HG03039 (cell line): ENCODE measurements around the gene SNX7.
A peak's percentile ranks its signal among the peaks of the same experiment; 100 is the strongest.

Experiments
- ATAC-seq: cut with Tn5 transposase; IDR thresholded peaks from one replicate; pipeline ENCODE4 v1.9.1; 2021; ENCODE audit warnings: mild to moderate bottlenecking, moderate library complexity; ENCODE audit not compliant: unreplicated experiment

Gene SNX7

GRCh38 chr1:98661544-98662355 lies at the start of gene SNX7:
Gene SNX7, plus strand, starts transcription at chr1:98661721. Its CDS starts 11 bp downstream, at chr1:98661732.
- peak; percentile 50 for ATAC-seq

GRCh38 chr1:98637316-98637715 lies 24.2 kb upstream of the SNX7 start:
- ATAC-seq = no peak

DNA sequence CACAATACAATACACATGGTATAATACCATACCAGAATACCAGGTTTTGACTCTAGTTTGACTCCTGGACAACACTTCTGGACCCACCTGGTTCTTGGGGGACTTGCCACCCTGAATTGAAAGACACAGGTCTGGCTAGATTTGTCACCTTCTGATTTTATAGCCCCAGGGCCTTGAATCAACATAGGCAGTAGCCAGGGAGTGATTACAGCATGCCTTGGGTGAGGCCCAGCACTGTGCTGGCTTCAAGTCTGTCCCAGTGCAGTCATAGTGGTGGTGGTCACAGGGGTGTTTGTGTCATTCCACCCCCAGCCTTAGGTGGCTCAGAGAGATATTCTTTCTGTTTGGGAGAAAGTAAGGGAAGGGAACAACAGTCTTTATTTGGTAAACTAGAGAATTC lies 23.3 kb upstream of the SNX7 start:
- no peak for ATAC-seq

DNA sequence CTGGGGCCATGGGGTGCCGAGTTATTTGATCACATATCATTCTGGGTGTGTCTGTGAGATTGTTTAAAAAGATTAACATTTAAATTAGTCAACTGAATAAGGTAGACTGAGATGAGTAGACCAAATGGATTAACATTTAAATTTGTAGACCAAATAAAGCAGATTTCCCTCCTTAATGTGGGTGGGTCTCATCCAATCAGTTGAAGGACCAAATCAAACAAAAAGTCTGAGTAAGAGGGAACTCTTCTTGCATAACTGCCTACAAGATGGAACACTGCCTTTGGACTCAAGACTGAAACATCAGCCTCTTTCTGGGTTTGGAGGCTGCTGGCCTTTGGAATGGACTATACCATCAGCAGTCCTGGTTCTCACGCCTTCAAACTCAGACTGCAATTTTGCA lies 17.0 kb upstream of the SNX7 start:
- ATAC-seq = no peak

GRCh38 chr1:98651116-98651632 lies 10.3 kb upstream of the SNX7 start:
- ATAC-seq = no peak

DNA sequence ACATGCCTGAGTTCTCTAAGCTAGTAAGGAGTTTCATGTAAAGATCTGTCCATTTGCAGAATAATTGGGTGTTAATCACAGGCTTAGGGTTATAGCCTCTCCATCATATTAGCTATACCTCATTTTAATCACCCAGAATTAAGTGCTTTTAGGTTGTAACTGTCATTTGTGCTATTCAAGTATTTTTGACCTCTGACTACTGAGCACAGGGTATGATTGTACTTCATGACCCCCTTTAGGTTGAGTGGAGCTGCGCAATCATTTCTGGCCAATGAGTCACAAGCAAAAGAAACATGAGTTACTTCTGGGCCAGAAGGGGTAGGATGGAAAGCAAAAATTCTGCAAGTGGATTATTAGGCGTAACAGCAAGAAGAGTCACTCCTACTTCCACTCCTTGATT lies 8.4 kb upstream of the SNX7 start:
- no peak for ATAC-seq

DNA sequence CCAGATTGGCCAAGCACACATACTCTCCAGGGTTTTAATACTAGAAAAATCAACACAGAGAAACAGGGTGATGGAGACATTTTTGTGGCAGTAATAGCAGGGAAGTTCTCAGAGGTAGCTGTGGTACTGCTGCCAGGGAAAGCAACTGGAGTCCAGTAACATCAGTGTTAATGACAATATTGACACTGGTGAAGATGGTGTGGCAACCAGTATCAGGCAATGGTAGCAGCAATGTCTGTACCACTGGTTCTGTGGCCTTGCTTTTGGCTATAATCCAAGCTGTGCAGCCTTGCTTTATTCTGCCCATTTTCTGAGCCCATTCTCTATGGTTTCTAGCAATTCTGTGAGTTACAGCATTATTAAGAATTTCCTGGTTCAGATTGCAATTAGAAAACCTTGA lies 1.6 kb upstream of the SNX7 start:
- no peak for ATAC-seq

GRCh38 chr1:98660940-98661543 lies 479 bp upstream of the SNX7 start:
- ATAC-seq = no peak

DNA sequence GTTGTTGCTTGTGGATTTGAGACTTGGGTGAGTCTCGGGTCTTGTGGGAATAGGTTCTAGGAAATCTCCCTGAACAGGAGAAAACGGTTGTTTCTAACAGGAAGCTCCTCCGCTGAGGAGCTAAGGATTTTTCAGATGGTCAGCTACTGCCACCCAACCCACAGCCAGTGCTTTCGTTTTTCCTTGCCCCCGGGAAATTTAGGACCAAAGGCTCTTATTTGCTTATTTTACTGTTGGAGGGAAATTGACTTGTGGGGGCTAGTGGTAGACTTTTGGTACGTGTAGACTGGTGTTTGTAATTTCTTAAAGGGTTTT lies 792 bp downstream of the SNX7 start:
- no peak for ATAC-seq

DNA sequence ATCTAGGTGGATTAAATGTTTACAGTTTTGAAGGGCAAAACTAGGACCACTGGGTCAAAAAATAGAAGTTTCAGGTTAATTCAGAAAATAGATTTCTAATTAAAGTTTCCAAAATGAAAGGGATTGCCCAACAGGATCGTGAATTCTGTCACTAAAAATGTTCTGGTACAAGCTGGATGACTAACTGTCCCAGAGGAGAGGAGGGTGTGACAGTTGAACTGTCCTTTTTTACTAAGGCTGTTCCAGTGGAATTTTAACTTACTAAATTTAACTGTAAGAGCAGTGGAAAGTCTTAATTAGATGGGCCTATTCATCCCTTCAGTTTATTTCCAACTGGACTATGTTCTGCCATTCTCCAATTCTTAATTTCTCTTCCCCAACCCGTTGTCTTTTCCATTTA lies 7.2 kb downstream of the SNX7 start:
- ATAC-seq = no peak

DNA sequence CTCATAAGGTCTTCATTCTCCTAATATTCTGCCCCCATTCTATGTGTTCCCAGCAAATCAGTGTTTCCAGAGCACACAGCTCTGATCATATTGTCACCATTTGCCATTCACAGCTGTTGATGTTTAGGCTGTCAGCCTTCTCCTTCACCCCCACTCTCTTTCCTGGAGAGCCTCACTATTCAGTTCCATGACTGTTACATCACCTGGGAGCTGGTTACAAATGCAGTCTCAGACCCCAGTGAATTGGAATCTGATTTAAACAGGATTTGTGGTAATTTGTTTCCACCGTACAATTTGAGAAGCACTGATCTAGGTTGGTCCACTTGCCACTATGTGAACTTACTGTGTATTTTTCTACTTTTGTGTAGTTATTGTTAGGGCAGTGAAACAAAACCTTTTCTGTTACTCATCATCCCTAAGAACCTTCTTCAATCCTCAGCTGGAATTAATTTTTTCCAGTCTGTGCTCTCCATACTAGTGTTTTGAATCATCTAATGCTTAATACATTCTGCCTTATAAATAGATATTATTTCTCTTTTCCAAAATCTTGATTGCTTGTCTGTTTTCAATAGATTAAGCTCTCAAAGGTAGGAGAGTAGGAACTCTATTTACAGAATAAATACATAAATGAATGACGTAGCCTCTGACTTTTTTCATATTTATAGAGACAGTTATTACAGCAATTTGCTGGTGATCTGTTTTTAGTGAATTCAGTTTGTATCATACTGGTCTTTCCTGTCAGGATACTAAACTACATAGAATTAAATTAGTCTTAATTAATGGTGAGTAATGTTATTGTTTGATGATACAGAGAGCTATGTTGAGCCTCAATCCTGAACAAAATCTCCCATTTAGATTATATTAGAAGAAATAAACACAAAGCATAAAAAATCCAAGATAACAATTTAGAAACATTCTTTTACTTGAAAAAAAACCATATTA lies 8.1 kb downstream of the SNX7 start:
- no peak for ATAC-seq

GRCh38 chr1:98672189-98672588 lies 10.7 kb downstream of the SNX7 start:
- ATAC-seq = no peak

- no peak for ATAC-seq
These were observed 12.7 kb downstream of the SNX7 start for GRCh38 chr1:98674075-98674781.

GRCh38 chr1:98675282-98675681 lies 13.8 kb downstream of the SNX7 start:
- ATAC-seq = no peak

DNA sequence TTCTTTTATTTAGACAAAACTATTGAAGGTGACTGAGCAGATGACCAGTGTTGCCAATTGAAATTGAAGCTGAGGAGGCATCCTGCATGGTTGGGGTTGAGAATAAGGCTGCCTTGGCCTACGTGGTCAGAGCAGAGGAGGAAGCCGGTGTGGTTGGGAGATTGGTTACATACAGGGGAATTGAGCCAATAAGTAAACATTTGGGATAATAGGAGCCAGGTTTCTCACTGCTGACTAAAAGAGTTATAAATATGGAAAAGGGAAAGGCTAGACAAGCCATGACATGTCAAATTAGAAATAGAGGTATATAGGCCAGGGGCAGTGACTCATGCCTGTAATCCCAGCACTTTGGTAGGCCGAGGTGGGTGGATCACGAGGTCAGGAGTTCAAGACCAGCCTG lies 15.8 kb downstream of the SNX7 start:
- ATAC-seq = no peak

- ATAC-seq = no peak
These were observed 20.3 kb downstream of the SNX7 start for GRCh38 chr1:98681812-98682211.

- no peak for ATAC-seq
These were observed 26.7 kb downstream of the SNX7 start for GRCh38 chr1:98688110-98688739.

GRCh38 chr1:98690576-98690975 lies 29.1 kb downstream of the SNX7 start:
- no peak for ATAC-seq

GRCh38 chr1:98692482-98692881 lies 31.0 kb downstream of the SNX7 start:
- ATAC-seq = no peak

GRCh38 chr1:98693385-98693784 lies 31.9 kb downstream of the SNX7 start:
- ATAC-seq = no peak
